ENCODE measurements around the gene TTC27.

GRCh38 chr2:32742376-32742775, 114.5 kb downstream of the TTC27 start:
- TF ChIP-seq CTCF (IDR thresholded peaks at IDR 0.05) (no peak), ZFX (IDR thresholded peaks at IDR 0.05; ENCODE audit: borderline replicate concordance) (no peak)

All from 22Rv1 (cell line).